ENCODE data around the gene FSTL4. TPM values are rescaled to one million over a fixed set of nuclear protein-coding genes. Genes with fewer than 3 reads are reported as not detected.
"Not testable (repeated sequence)": the region's sequence is repeated elsewhere in the genome, so short reads cannot be mapped to it uniquely, and the experiment has no call there.

The FSTL4 gene
- total RNA-seq, 2 donors from 2014 or later, result 0.26 to 1.3 TPM

DNA sequence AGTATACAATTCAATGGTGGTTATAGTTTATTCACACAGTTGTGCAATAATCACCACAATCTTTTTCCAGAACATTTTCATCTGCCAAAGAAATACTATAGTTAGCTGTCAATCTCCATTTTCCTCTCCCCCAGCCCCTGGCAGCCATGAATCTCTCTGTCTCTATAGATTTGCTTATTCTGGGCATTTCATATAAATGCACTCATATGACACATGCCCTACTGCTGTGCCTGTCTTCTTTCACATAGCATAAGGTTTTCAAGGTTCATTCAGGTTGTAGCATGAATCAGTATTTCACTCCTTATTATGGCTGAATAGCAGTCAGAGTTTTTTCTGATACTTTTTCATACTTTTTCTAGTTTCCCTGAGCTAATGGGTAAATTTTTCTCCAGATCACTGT, 432.9 kb downstream of the FSTL4 start:
- intact Hi-C loops (cut with DNase I), result no loop called here
- Histone ChIP-seq H3K36me3 (replicated peaks in 1 of 2; ENCODE audit: insufficient read depth in 1 of 2, low read depth in 2 of 2) (no peaks in the 10 kb centered on the region), H3K27ac (no peak overlapping the region), H3K27me3 (no peaks in the 10 kb centered on the region), H3K9me3 (no peaks in the 10 kb centered on the region), H3K4me1 (no peaks in the 10 kb centered on the region), H3K4me3 (no peak overlapping the region)
- ATAC-seq (no peak), DNase-seq (no peak)
- TF ChIP-seq, protein P1, sequence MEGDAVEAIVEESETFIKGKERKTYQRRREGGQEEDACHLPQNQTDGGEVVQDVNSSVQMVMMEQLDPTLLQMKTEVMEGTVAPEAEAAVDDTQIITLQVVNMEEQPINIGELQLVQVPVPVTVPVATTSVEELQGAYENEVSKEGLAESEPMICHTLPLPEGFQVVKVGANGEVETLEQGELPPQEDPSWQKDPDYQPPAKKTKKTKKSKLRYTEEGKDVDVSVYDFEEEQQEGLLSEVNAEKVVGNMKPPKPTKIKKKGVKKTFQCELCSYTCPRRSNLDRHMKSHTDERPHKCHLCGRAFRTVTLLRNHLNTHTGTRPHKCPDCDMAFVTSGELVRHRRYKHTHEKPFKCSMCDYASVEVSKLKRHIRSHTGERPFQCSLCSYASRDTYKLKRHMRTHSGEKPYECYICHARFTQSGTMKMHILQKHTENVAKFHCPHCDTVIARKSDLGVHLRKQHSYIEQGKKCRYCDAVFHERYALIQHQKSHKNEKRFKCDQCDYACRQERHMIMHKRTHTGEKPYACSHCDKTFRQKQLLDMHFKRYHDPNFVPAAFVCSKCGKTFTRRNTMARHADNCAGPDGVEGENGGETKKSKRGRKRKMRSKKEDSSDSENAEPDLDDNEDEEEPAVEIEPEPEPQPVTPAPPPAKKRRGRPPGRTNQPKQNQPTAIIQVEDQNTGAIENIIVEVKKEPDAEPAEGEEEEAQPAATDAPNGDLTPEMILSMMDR (IDR thresholded peaks at IDR 0.05), result no peak
- TF ChIP-seq POLR2A (IDR thresholded peaks at IDR 0.05), result no peak

DNA sequence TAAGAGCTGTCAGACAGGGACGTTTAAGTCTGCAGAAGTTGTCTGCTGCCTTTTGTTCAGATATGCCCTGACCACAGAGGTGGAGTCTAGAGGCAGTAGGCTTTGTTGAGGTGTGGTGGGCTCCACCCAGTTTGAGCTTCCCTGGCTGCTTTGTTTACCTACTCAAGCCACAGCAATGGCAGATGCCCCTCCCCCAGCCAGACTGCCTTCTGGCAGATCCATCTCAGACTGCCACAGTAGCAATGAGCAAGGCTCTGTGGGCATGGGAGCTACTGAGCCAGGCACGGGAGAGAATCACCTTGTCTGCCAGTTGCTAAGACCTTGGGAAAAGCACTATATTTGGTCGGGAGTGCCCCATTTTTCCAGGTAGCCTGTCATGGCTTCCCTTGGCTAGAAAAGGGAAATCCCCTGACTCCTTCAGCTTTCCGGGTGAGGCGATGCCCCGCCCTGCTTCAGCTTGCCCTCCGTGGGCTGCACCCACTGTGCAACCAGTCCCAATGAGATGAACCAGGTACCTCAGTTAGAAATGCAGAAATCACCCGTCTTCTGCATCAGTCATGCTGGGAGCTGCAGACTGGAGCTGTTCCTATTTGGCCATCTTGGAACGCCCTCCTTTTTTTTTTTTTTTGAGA, 441.5 kb downstream of the FSTL4 start:
- ATAC-seq; H3K36me3 ChIP-seq (replicated peaks in 1 of 2; ENCODE audit: insufficient read depth in 1 of 2, low read depth in 2 of 2); H3K9me3 ChIP-seq; H3K4me1 ChIP-seq; H3K4me3 ChIP-seq; H3K27ac ChIP-seq; DNase-seq; H3K27me3 ChIP-seq; intact Hi-C loops (cut with DNase I): not testable (repeated sequence)
- 75 to 82% methylated on average over 9 of the region's 9 CpGs for WGBS, 2 donors

DNA sequence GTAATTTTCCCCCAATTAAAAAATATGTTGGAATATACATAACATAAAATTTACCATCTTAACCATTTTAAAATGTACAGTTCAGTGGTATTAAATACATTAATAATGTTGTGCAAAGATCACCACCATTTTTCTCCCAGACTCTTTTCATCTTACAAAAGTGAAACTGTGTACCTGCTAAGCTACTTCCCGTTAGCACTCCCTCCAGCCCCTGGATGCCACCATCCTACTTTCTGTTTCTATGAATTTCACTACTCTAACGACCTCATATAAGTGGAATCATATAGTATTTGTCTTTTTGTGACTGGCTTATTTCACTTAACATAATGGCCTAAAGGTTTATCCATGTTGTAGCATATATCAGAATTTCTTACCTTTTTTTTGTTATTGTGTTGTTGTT, 447.6 kb downstream of the FSTL4 start:
- DNase-seq (no peak), ATAC-seq (no peak)
- Histone ChIP-seq H3K4me3 (no peak overlapping the region), H3K36me3 (replicated peaks in 1 of 2; ENCODE audit: insufficient read depth in 1 of 2, low read depth in 2 of 2) (no peaks in the 10 kb centered on the region), H3K9me3 (no peaks in the 10 kb centered on the region), H3K27me3 (no peaks in the 10 kb centered on the region), H3K4me1 (no peaks in the 10 kb centered on the region), H3K27ac (no peak overlapping the region)
- intact Hi-C loops (cut with DNase I), result no loop called here
- TF ChIP-seq, protein P1 (IDR thresholded peaks at IDR 0.05), result no peak
- no peak for TF ChIP-seq POLR2A (IDR thresholded peaks at IDR 0.05)
- WGBS, 2 donors, result 59 to 66% methylated on average over 2 of the region's 2 CpGs

DNA sequence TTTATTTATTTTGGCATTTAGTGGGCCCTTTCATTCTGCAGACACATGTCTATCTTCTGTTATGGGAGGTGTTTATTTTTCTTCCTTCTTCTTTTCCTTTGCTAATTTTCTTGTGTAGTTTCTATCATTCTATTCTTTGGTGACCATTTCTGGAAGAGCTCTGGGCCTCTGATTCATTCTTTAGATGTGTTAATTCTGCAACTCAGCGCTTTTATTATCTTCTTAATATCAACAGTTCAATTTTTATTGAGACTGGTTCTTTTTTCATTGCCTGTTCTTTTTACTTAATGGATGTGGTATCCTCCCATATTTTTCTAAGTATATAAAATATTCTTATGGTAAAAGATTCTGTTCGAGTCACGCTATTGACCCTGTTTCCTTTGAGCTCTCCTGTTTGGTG, 448.5 kb downstream of the FSTL4 start:
- intact Hi-C loops (cut with DNase I), result no loop called here
- Histone ChIP-seq H3K9me3 (no peaks in the 10 kb centered on the region), H3K4me3 (no peak overlapping the region), H3K27ac (no peak overlapping the region), H3K4me1 (no peaks in the 10 kb centered on the region), H3K27me3 (no peaks in the 10 kb centered on the region), H3K36me3 (replicated peaks in 1 of 2; ENCODE audit: insufficient read depth in 1 of 2, low read depth in 2 of 2) (no peaks in the 10 kb centered on the region)
- DNase-seq (no peak), ATAC-seq (no peak)
- TF ChIP-seq POLR2A (IDR thresholded peaks at IDR 0.05), result no peak
- TF ChIP-seq, protein P1 (IDR thresholded peaks at IDR 0.05), result no peak
- 83 to 94% methylated on average over 3 of the region's 3 CpGs for WGBS, 2 donors

DNA sequence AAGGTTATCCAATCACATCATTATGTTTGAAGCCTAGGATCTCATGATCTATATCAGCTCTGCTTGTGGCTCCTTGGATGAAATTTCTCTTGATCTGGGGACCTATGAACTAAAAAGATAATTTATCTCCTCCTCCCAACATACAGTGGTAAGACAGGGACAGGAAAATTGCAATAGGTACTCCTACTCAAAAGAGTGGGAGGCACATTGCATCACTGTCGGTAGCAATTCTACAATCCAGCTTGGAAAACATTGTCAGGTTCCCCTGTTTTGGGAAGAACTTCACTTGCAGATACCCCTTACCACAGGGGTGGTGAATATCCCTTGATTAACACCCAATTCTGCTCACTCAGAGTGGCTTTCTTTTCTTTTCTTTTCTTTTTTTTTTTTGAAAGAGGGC, 452.8 kb downstream of the FSTL4 start:
- H3K27ac ChIP-seq, result no peak overlapping the region
- H3K4me3 ChIP-seq, result no peak overlapping the region
- ATAC-seq (no peak), DNase-seq (no peak)
- no peaks in the 10 kb centered on the region for H3K36me3 ChIP-seq (replicated peaks in 1 of 2; ENCODE audit: insufficient read depth in 1 of 2, low read depth in 2 of 2)
- intact Hi-C loops (cut with DNase I), result no loop called here
- 84 to 87% methylated on average over 1 of the region's 1 CpG for WGBS, 2 donors
- H3K9me3 ChIP-seq, result no peaks in the 10 kb centered on the region
- no peaks in the 10 kb centered on the region for H3K4me1 ChIP-seq
- H3K27me3 ChIP-seq, result no peaks in the 10 kb centered on the region
- no peak for TF ChIP-seq POLR2A (IDR thresholded peaks at IDR 0.05)
- TF ChIP-seq, protein P1 (IDR thresholded peaks at IDR 0.05), result no peak

All from body of pancreas (tissue), 4 donors.